BLaER1 treated with 17β-estradiol and CSF1 and Interleukin-3, amounts not matched to agents 10 nM and 100 nM (cell line): ENCODE measurements around the gene OPCML.
A peak's percentile ranks its signal among the peaks of the same experiment; 100 is the strongest.

Experiments
- H3K27ac ChIP-seq, 11 experiments: shearing (Covaris generic); formaldehyde crosslinking; 2 replicates each; pipeline ENCODE4 v1.8.1; 2022
- H3K27me3 ChIP-seq, 11 experiments: shearing (Covaris generic); formaldehyde crosslinking; 2 replicates each; pipeline ENCODE4 v1.8.1; 2022
- H3K36me3 ChIP-seq, 11 experiments: shearing (Covaris generic); formaldehyde crosslinking; 2 replicates each; pipeline ENCODE4 v1.8.1; 2022
- H3K4me1 ChIP-seq, 10 experiments: shearing (Covaris generic); formaldehyde crosslinking; 2 replicates each; pipeline ENCODE4 v1.8.1; 2022
- H3K4me2 ChIP-seq, 11 experiments: shearing (Covaris generic); formaldehyde crosslinking; 2 replicates each; pipeline ENCODE4 v1.8.1; 2022
- H3K4me3 ChIP-seq, 10 experiments: shearing (Covaris generic); formaldehyde crosslinking; 2 replicates each; pipeline ENCODE4 v1.8.1; 2022
- H3K9ac ChIP-seq, 11 experiments: shearing (Covaris generic); formaldehyde crosslinking; 2 replicates each; pipeline ENCODE4 v1.8.1; 2022
- H3K9me3 ChIP-seq, 11 experiments: shearing (Covaris generic); formaldehyde crosslinking; replicated peaks in 1 of 11; 2 replicates each; pipeline ENCODE4 v1.8.1; 2022
- H4K20me1 ChIP-seq, 11 experiments: shearing (Covaris generic); formaldehyde crosslinking; 2 replicates each; pipeline ENCODE4 v1.8.1; 2022
- Cebpa-rat ChIP-seq, 11 experiments: shearing (Covaris generic); IDR thresholded peaks; 2 replicates each; pipeline ENCODE4 v1.8.1; 2022

OPCML gene

GRCh38 chr11:133204158-133204557 is 328.1 kb downstream of the OPCML start:
- Histone ChIP-seq H3K36me3 (no peaks in the 10 kb centered on the region), H3K4me1 (no peaks in the 10 kb centered on the region)
- TF ChIP-seq Cebpa-rat (IDR thresholded peaks at IDR 0.05), result no peak

GRCh38 chr11:133202816-133203215 is 329.5 kb downstream of the OPCML start:
- TF ChIP-seq Cebpa-rat (IDR thresholded peaks at IDR 0.05), result no peak
- Histone ChIP-seq H3K4me1 (no peaks in the 10 kb centered on the region), H4K20me1 (no peaks in the 10 kb centered on the region), H3K4me3 (no peak overlapping the region), H3K27ac (no peak overlapping the region), H3K9me3 (no peaks in the 10 kb centered on the region), H3K9ac (no peak overlapping the region), H3K27me3 (no peaks in the 10 kb centered on the region), H3K36me3 (no peaks in the 10 kb centered on the region), H3K4me2 (no peak overlapping the region)

More at GRCh38 chr11:133204158-133204557, 328.1 kb downstream of the OPCML start:
- H3K9ac ChIP-seq, result no peak overlapping the region
- H3K4me2 ChIP-seq, result no peak overlapping the region
- no peaks in the 10 kb centered on the region for H4K20me1 ChIP-seq
- H3K27me3 ChIP-seq, result no peaks in the 10 kb centered on the region
- no peaks in the 10 kb centered on the region for H3K9me3 ChIP-seq
- H3K27ac ChIP-seq, result no peak overlapping the region
- H3K4me3 ChIP-seq, result no peak overlapping the region

- Histone ChIP-seq H3K4me1 (peaks cover 3 to 11% (median 8%) of the 10 kb centered on the region in 10 experiments), H3K9me3 (no peaks in the 10 kb centered on the region), H3K27me3 (no peaks in the 10 kb centered on the region), H3K9ac (no peak overlapping the region), H3K27ac (no peak overlapping the region), H4K20me1 (no peaks in the 10 kb centered on the region), H3K4me3 (no peak overlapping the region), H3K4me2 (no peak overlapping the region), H3K36me3 (no peaks in the 10 kb centered on the region)
- TF ChIP-seq Cebpa-rat (IDR thresholded peaks at IDR 0.05), result no peak
Measured at GRCh38 chr11:133198438-133198837, 333.9 kb downstream of the OPCML start.

GRCh38 chr11:133197425-133197824 is 334.9 kb downstream of the OPCML start:
- Histone ChIP-seq H3K27ac (no peak overlapping the region), H3K36me3 (no peaks in the 10 kb centered on the region), H3K9me3 (no peaks in the 10 kb centered on the region), H3K4me2 (no peak overlapping the region), H3K4me1 (peaks cover 13 to 21% (median 18%) of the 10 kb centered on the region in 10 experiments), H3K27me3 (no peaks in the 10 kb centered on the region), H4K20me1 (no peaks in the 10 kb centered on the region), H3K9ac (no peak overlapping the region), H3K4me3 (no peak overlapping the region)
- no peak for TF ChIP-seq Cebpa-rat (IDR thresholded peaks at IDR 0.05)

- no peak overlapping the region for H3K4me3 ChIP-seq
- TF ChIP-seq Cebpa-rat (IDR thresholded peaks at IDR 0.05), result no peak
- peaks cover 19 to 30% (median 26%) of the 10 kb centered on the region in 10 experiments for H3K4me1 ChIP-seq
- H3K9me3 ChIP-seq, result no peaks in the 10 kb centered on the region
- H4K20me1 ChIP-seq, result no peaks in the 10 kb centered on the region
- no peaks in the 10 kb centered on the region for H3K36me3 ChIP-seq
- no peak overlapping the region for H3K27ac ChIP-seq
- peak overlapping the region; percentile 59 to 72 (median 66) for H3K4me2 ChIP-seq
- H3K27me3 ChIP-seq, result no peaks in the 10 kb centered on the region
- no peak overlapping the region for H3K9ac ChIP-seq
Measured at GRCh38 chr11:133191931-133192330, 340.4 kb downstream of the OPCML start.

GRCh38 chr11:133181667-133182066 is 350.6 kb downstream of the OPCML start:
- H3K9ac ChIP-seq, result no peak overlapping the region
- H3K4me1 ChIP-seq, result peaks cover 0 to 8% (median 3%) of the 10 kb centered on the region in 10 experiments; a peak in 5 of 20 replicates
- no peaks in the 10 kb centered on the region; a peak in 1 of 22 replicates for H3K9me3 ChIP-seq
- no peaks in the 10 kb centered on the region for H3K36me3 ChIP-seq
- H3K27me3 ChIP-seq, result no peaks in the 10 kb centered on the region
- no peak overlapping the region for H3K27ac ChIP-seq
- no peak overlapping the region for H3K4me2 ChIP-seq
- H4K20me1 ChIP-seq, result no peaks in the 10 kb centered on the region
- H3K4me3 ChIP-seq, result no peak overlapping the region
- TF ChIP-seq Cebpa-rat (IDR thresholded peaks at IDR 0.05), result no peak

GRCh38 chr11:133181066-133181465 is 351.2 kb downstream of the OPCML start:
- Histone ChIP-seq H4K20me1 (no peaks in the 10 kb centered on the region), H3K9me3 (no peaks in the 10 kb centered on the region; a peak in 1 of 22 replicates), H3K27me3 (no peaks in the 10 kb centered on the region), H3K4me3 (no peak overlapping the region), H3K27ac (no peak overlapping the region), H3K4me2 (no peak overlapping the region), H3K4me1 (peaks cover 0 to 9% (median 3%) of the 10 kb centered on the region in 10 experiments; a peak in 5 of 20 replicates), H3K36me3 (no peaks in the 10 kb centered on the region), H3K9ac (no peak overlapping the region)
- no peak for TF ChIP-seq Cebpa-rat (IDR thresholded peaks at IDR 0.05)

GRCh38 chr11:133180201-133180600 is 352.1 kb downstream of the OPCML start:
- Histone ChIP-seq H3K27me3 (no peaks in the 10 kb centered on the region), H4K20me1 (no peaks in the 10 kb centered on the region), H3K9ac (no peak overlapping the region), H3K4me3 (no peak overlapping the region), H3K4me2 (peak overlapping the region in 1 of 11 experiments; percentile 35; a peak in 4 of 22 replicates), H3K4me1 (peaks cover 0 to 16% (median 6%) of the 10 kb centered on the region in 10 experiments; a peak in 8 of 20 replicates), H3K27ac (no peak overlapping the region), H3K9me3 (no peaks in the 10 kb centered on the region; a peak in 1 of 22 replicates), H3K36me3 (no peaks in the 10 kb centered on the region)
- TF ChIP-seq Cebpa-rat (IDR thresholded peaks at IDR 0.05), result no peak

- TF ChIP-seq Cebpa-rat (IDR thresholded peaks at IDR 0.05), result no peak
- H3K27me3 ChIP-seq, result no peaks in the 10 kb centered on the region
- H3K9me3 ChIP-seq, result no peaks in the 10 kb centered on the region; a peak in 1 of 22 replicates
- no peaks in the 10 kb centered on the region for H3K36me3 ChIP-seq
- peaks cover 0 to 21% (median 6%) of the 10 kb centered on the region in 10 experiments; a peak in 10 of 20 replicates for H3K4me1 ChIP-seq
- no peaks in the 10 kb centered on the region for H4K20me1 ChIP-seq
- no peak overlapping the region for H3K27ac ChIP-seq
- no peak overlapping the region for H3K9ac ChIP-seq
- no peak overlapping the region for H3K4me3 ChIP-seq
- no peak overlapping the region for H3K4me2 ChIP-seq
Measured at GRCh38 chr11:133176748-133177147, 355.6 kb downstream of the OPCML start.

GRCh38 chr11:133175103-133175502 is 357.2 kb downstream of the OPCML start:
- Histone ChIP-seq H3K27ac (no peak overlapping the region), H3K4me2 (peak overlapping the region in 5 of 11 experiments; percentile 0 to 11 (median 7); a peak in 6 of 22 replicates), H3K27me3 (no peaks in the 10 kb centered on the region), H4K20me1 (no peaks in the 10 kb centered on the region), H3K4me1 (peaks cover 0 to 18% (median 3%) of the 10 kb centered on the region in 10 experiments; a peak in 10 of 20 replicates), H3K9ac (no peak overlapping the region), H3K9me3 (no peaks in the 10 kb centered on the region; a peak in 1 of 22 replicates), H3K36me3 (no peaks in the 10 kb centered on the region), H3K4me3 (no peak overlapping the region)
- TF ChIP-seq Cebpa-rat (IDR thresholded peaks at IDR 0.05), result no peak
